Nephron (organoid): ENCODE data around the gene ADCY5.

Experiments used
- H3K27ac Mint-ChIP-seq, 3 experiments: 2 replicates each; pipeline ENCODE4 v1.8.0; 2020; ENCODE audit warnings: mixed read lengths in 3 of 3, mild to moderate bottlenecking in 2 of 3, moderate library complexity in 1 of 3
- H3K27me3 Mint-ChIP-seq: 2 replicates; pipeline ENCODE4 v1.8.0; 2021; ENCODE audit warnings: low read depth, mild to moderate bottlenecking, moderate library complexity, mixed read lengths
- H3K36me3 Mint-ChIP-seq: 2 replicates; pipeline ENCODE4 v1.8.0; 2020; ENCODE audit warnings: low read depth, mixed read lengths
- H3K4me1 Mint-ChIP-seq: 2 replicates; pipeline ENCODE4 v1.8.0; 2020; ENCODE audit warnings: mixed read lengths
- H3K4me3 Mint-ChIP-seq, 3 experiments: 2 replicates each; pipeline ENCODE4 v1.8.0; 2020; ENCODE audit warnings: mild to moderate bottlenecking in 3 of 3, mixed read lengths in 3 of 3, moderate library complexity in 2 of 3
- H3K9me3 Mint-ChIP-seq: 2 replicates; pipeline ENCODE4 v1.8.0; 2020; ENCODE audit warnings: mixed read lengths
- CTCF ChIP-seq, 3 experiments: fragments of 200-600 bp; sonication (generic); IDR thresholded peaks; one replicate each; pipeline ENCODE4 v1.5.0; 2021; ENCODE audit warnings: antibody characterized with exemption in 3 of 3; ENCODE audit not compliant: unreplicated experiment in 3 of 3

The ADCY5 gene

GRCh38 chr3:123290107-123290930 is 158.6 kb downstream of the ADCY5 start:
- Mint-ChIP-seq H3K27me3 (peaks cover 3% of the 10 kb centered on the region), H3K27ac (no peak overlapping the region), H3K9me3 (peaks cover 7% of the 10 kb centered on the region), H3K4me1 (no peaks in the 10 kb centered on the region), H3K4me3 (no peak overlapping the region), H3K36me3 (peaks cover 19% of the 10 kb centered on the region)
- TF ChIP-seq CTCF (IDR thresholded peaks at IDR 0.05; ENCODE audit: unreplicated experiment in 3 of 3) = no peak

- Mint-ChIP-seq H3K9me3 (peaks cover 7% of the 10 kb centered on the region), H3K27ac (no peak overlapping the region), H3K4me1 (no peaks in the 10 kb centered on the region), H3K4me3 (no peak overlapping the region), H3K27me3 (peaks cover 3% of the 10 kb centered on the region), H3K36me3 (peaks cover 19% of the 10 kb centered on the region)
- no peak for TF ChIP-seq CTCF (IDR thresholded peaks at IDR 0.05; ENCODE audit: unreplicated experiment in 3 of 3)
These were observed 159.3 kb downstream of the ADCY5 start for GRCh38 chr3:123289391-123290106.

- Mint-ChIP-seq H3K4me1 (no peaks in the 10 kb centered on the region), H3K27me3 (peaks cover 3% of the 10 kb centered on the region), H3K27ac (no peak overlapping the region), H3K9me3 (no peaks in the 10 kb centered on the region), H3K4me3 (no peak overlapping the region), H3K36me3 (peaks cover 7% of the 10 kb centered on the region)
- no peak for TF ChIP-seq CTCF (IDR thresholded peaks at IDR 0.05; ENCODE audit: unreplicated experiment in 3 of 3)
These were observed 161.0 kb downstream of the ADCY5 start for GRCh38 chr3:123287962-123288302.

GRCh38 chr3:123287051-123287961 is 161.6 kb downstream of the ADCY5 start:
- peaks cover 7% of the 10 kb centered on the region for H3K36me3 Mint-ChIP-seq
- no peaks in the 10 kb centered on the region for H3K9me3 Mint-ChIP-seq
- no peak overlapping the region for H3K4me3 Mint-ChIP-seq
- peaks cover 3% of the 10 kb centered on the region for H3K27me3 Mint-ChIP-seq
- TF ChIP-seq CTCF (IDR thresholded peaks at IDR 0.05; ENCODE audit: unreplicated experiment in 3 of 3) = no peak
- no peak overlapping the region for H3K27ac Mint-ChIP-seq
- no peaks in the 10 kb centered on the region for H3K4me1 Mint-ChIP-seq

- no peak overlapping the region for H3K4me3 Mint-ChIP-seq
- no peak overlapping the region for H3K27ac Mint-ChIP-seq
These were observed 162.4 kb downstream of the ADCY5 start for GRCh38 chr3:123286308-123287023.

More at GRCh38 chr3:123286308-123287023, 162.4 kb downstream of the ADCY5 start:
- no peaks in the 10 kb centered on the region for H3K4me1 Mint-ChIP-seq
- TF ChIP-seq CTCF (IDR thresholded peaks at IDR 0.05; ENCODE audit: unreplicated experiment in 3 of 3) = peak; percentile 73 to 80 (median 80)
- no peaks in the 10 kb centered on the region for H3K9me3 Mint-ChIP-seq
- peaks cover 3% of the 10 kb centered on the region for H3K27me3 Mint-ChIP-seq
- peaks cover 7% of the 10 kb centered on the region for H3K36me3 Mint-ChIP-seq
